Right renal pelvis (tissue), 4 donors: ENCODE data around the gene ID3. TPM values are rescaled to one million over a fixed set of nuclear protein-coding genes. Genes with fewer than 3 reads are reported as not detected.
"Not testable (repeated sequence)": the region's sequence is repeated elsewhere in the genome, so short reads cannot be mapped to it uniquely, and the experiment has no call there.

Source experiments
- DNase-seq, 4 donors: peaks; one replicate each; pipeline ENCODE4 v3.0.0-alpha.2; 2013; ENCODE audit warnings: low read depth in 4 of 4, low spot score in 3 of 4, missing footprints in 1 of 4
- polyA plus RNA-seq, 4 donors: library from polyadenylated mRNA; unstranded; fragments of 120-200 nt; gene quantifications; one replicate each; pipeline ENCODE4 v1.2.1, GENCODE V29; 2013; ENCODE audit not compliant: insufficient read length in 4 of 4

The ID3 gene
- polyA plus RNA-seq, 4 donors = 304 to 373 (median 349) TPM

DNA sequence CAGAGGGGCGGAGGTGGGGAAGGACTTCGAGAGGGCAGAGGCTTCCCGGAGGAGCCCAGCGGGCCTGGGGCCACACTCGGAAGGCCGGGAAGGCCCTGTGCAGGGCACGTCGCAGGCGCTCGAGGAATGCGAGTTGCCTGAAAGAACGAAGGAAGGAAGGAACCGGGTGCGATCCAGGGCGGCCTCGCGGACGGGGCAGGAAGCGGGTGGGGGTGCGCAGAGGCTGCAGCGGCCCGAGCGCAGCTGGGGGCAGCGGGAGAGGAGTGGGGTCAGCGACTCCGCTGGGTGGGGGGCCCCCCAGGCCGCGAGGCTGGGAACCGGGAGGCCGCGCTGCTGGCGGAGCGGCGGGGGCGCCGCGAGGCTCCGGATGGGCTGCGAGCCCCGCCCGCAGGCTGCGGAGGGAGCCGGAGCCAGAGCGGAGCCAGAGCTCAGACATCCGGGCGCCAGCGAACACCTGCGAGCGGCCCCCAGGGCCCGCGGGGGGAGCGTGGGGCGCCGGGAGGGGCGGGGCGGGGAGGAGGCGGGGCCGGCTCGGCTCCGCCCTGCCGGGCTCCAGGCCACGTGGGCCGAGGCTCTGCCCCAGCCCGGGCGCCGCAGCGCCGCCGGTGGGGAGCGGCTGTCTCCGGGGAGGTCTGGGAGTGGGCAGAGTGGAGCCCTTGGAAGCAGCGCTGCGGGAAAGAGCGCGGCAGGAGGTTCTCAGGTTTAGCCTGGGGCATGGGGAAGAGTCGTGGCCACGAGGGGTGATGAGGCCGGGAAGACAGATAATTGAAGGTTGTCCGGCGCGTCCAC lies 4.6 kb downstream of the ID3 start:
- DNase-seq = peak in 3 of 4 donors; percentile 82 to 84 (median 84)

DNA sequence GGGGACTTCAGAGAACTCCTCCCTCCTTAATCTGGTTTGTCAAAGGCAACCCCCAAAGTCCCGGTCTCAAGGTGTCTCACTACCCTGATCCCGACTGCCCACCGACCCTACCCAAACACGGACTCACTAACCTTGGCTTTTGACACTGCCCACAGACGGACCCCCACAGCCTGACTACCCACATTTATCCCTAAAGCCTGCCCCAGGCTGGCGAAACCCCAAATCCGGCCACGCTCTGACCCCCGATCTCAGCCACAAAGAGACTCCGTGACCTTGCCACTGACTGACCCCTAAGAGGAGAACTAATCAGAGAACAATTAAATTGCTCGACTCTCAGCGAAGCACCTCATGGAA lies 5.2 kb downstream of the ID3 start:
- DNase-seq = no peak

DNA sequence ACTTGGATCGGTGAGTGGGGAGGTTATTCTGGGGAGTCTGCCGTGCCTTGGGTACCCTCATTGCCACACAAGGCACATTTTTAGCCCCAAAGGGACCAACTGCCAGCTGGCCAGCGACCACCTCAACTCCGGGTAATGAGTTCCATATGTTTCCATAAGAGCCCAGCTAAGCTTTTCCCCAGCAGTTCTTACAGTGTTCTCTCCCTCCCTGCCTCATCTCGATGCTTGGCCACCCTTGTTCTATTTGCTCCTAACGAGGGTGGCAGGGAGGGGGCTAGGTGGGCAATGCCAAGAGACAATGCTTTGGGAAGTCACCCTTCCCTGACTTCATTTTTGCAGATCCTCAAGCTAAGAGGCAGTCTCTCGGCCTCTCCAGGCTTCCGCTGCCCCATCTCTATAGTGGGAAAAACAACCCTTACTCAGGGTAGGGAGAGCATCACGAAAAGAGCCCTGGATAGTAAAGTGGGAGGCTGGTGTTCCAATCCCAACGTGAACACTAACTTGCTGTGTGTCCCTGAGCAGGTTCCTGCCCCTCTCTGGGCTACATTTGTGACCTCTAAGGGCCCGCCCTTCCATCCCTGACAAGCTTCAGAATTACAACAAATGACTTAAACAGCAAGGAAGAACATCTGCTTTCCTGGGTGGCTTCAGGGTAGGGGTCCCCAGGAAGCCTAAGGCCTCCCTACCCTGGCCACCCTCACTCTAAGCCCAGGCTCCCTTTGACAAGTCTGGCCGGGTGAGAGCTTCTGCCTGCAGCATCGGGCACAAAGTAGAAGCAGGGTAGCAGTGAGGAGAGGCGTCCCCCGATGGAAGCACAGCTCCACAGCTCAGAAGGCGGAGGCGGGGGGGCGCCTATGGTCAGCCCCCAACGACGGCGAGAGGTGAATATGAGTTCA lies 5.8 kb downstream of the ID3 start:
- no peak for DNase-seq

DNA sequence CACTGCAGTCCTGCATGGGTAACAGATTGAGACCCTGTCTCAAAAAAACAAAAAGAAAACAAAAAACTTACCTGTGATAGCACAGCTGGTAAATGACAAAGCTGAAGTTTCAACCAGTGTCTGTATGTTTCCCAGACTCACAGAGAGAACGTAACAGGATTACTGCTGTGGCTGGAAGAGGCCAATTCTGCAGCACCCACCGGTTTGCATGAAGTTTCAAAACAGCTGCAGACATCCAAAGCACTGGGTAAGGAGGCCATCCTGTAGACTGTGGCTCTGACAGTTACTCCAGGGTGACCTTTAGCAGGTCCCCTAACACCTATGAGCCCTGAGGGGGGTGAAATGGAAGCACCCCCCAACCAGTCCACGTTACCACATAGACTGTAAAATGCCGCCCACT lies 7.5 kb downstream of the ID3 start:
- DNase-seq = no peak

DNA sequence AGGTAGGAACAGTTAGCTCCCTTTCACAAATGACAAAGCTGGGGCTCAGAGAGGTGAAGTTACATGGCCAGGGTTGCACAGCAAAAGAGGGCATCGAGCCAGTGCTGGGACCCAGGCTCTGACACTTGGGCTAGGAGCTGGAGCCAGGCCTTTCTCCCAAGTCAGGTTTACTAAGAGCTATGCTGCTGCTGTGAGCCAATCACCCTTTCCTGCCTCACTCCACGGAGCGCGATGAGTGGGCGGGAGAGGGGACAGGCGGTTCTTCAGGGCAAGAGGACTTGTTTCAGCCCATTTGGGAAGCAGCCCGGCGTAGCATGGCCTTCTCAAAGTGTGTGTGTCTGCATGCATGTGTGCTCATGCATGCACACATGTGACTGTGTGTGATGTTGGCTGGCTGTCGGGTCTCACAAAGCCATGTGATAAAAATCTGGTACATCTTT lies 10.6 kb downstream of the ID3 start:
- no peak for DNase-seq

DNA sequence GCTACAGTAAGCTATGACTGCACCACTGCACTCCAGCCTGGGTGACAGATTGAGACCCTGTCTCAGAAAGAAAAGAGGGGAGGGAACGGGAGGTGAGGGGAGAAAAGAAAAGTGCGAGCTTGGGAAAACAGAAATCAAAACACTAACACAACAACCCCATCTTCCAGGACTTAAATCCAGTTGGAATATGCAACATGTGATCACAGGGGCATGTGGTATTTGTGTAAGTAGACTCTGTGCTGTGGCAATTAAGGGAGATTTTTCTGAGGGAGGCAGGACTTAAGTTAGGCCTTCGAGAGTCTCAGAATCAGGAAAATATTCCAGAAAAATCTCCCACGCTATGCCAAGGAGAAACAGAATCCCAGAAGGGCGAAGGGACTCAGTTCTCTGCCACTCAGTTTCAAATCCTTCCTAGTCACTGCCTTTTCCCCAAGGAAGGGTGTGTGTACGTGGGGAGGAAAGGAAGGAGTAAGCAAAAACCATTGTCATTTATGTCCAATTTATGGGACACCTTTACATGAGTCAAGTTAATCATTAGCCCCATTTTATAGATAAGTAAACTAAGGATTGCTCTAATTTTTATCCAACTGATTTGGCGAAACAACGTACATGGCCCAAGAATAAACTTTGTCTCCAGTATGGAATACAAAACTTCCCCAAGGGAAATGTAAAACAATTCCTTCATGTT lies 12.3 kb downstream of the ID3 start:
- no peak for DNase-seq

DNA sequence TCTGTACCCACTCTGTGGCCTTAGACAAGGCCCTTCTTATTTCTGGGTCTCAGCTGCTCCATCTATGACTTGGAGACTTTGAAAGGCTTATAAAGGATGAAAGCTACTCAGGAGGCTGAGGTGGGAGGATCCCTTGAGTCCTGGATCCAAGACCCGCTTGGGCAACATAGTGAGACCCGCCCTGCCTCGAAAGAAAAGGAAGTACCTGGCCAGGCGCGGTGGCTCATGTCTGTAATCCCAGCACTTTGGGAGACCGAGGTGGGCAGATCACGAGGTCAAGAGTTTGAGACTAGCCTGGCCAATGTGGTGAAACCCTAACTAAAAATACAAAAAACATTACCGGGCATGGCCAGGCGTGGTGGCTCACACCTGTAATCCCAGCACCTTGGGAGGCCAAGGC lies 13.4 kb downstream of the ID3 start:
- no peak for DNase-seq

DNA sequence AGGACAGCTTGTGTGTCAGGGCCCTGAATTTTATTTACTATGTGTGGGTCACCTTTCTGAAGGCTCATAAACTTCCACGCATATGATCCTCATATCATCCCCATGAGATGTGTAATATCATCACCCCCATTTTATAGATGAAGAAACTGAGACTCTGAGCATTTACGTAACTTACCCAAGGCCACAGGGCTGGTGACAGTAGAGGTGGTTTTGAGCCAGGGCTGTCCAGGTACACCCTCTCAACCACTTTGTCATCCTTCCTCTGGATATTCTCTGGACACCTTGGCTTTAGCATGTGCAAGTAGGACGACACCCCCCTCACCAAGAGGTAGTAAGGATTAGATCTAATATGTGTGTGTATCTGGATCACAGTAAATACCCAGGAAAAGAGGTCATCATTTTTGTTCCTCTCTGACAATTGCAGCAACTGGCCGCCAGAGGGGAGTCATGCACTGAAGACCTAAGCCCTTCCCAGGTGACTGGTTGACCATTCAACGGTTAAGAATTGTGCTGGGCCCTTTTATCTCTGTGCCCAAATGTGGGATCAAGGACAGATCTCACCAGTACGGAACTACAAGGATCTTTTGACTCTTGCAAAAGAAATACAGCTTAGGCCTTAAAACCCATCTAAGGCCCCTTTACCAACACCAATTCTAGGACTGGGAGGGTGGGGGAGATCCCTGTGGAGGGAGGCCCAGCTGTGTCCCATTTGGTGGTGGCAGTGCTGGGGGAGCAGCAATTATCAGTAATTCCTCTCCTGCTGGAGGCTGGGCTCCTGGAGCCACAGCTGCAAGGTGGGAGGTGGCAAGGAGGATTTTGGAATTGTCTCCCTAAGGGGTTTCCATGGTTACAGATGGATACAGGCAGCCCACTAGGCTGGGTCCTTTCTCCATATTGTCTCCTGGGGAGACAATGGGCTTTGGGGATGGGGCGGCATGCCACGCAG lies 14.6 kb downstream of the ID3 start:
- no peak for DNase-seq

DNA sequence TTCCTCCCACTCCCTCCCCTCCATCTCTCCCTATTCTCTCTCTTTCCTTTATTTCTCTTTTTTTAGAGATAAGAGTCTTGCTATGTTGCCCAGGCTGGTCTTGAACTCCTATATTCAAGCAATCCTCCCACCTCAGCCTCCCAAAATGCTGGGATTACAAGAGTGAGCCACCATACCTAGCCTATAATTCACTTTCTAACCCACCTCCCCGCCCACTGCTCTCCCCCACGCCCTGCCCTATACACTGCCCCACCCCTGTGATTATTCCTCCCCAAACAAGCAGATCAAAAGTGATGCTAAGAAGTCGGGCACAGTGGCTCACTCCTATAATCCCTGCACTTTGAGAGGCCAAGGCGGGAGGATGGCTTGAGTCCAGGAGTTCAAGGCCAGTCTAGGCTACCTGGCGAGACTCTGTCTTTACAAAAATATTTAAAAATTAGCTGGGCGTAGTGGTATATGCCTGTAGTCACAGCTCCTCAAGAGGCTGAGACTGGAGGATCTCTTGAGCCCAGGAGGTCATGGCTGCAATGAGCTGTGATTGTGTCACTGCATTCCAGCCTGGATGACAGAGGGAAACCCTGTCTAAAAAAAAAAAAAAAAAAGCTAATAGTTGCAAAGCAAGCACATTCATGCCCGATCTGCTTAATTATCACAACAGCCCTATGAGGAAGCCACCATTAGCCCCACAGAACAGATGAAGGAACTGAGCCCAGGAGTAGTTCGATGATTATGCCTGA lies 15.4 kb downstream of the ID3 start:
- DNase-seq = no peak

DNA sequence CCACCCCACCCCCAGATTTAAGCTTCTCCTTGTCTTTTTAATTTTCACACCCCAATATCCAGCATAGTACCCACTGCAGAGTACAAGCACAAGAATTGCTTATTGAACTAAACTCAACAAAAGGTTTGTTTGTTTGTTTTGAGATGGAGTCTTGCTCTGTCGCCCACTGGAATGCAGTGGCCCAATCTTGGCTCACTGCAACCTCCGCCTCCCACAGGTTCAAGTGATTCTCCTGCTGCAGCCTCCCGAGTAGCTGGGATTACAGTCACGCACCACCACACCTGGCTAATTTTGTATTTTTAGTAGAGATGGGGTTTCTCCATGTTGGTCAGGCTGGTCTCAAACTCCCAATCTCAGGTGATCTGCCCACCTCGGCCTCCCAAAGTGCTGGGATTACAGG lies 16.4 kb downstream of the ID3 start:
- DNase-seq = not testable (repeated sequence)

DNA sequence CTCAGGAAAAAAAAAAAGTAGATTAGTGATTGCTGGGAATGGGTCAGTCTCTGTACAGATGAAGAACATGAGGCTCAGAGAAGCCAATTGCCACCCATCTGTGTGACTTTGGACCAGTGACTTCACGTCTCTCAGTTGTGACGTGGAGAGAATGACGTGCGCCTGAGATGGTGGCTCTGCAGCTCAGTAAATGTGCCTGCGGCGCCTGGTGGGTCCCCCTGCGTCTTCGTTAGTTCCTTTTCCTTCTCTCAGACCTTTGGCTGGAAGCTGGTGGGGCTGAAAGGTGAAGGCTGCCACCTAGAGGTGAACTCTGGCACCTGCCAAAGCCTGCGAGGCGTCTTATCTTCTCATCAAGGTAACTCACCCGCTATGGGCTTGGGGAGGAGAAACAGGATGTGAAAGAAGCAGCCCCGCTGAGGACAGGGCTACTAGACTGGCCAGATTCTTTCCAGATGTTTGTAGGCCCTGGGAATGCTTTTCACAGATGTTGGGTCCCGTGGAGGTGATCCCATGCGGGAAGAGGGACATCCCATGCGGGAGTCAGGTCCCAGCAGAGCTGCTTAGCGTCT lies 19.5 kb downstream of the ID3 start:
- peak in 1 of 4 donors; percentile 87 for DNase-seq

DNA sequence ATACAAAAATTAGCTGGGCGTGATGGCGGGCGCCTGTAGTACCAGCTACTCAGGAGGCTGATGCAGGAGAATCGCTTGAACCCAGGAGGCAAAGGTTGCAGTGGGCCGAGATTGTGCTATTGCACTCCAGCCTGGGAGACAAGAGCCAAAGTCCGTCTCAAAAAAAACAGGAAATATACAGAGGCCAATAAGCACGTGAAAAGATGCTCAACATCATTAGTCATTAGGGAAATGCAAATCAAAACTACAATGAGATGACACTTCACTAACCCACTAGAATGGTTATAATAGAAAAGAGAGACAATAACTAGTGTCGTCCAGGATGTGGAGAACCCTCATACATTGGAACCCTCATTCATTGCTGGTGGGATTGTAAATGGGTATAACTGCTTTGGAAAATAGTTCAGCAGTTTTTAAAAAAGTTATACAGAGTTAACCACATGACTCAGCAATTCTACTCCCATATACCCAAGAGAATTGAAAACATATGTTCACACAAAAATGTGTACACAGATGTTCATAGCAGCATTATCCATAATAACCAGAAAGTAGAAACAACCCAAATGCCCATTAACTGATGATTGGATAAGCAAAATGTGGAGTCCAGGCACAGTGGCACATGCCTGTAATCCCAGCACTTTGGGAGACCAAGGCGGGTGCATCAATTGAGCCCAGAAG lies 21.9 kb downstream of the ID3 start:
- DNase-seq = no peak

DNA sequence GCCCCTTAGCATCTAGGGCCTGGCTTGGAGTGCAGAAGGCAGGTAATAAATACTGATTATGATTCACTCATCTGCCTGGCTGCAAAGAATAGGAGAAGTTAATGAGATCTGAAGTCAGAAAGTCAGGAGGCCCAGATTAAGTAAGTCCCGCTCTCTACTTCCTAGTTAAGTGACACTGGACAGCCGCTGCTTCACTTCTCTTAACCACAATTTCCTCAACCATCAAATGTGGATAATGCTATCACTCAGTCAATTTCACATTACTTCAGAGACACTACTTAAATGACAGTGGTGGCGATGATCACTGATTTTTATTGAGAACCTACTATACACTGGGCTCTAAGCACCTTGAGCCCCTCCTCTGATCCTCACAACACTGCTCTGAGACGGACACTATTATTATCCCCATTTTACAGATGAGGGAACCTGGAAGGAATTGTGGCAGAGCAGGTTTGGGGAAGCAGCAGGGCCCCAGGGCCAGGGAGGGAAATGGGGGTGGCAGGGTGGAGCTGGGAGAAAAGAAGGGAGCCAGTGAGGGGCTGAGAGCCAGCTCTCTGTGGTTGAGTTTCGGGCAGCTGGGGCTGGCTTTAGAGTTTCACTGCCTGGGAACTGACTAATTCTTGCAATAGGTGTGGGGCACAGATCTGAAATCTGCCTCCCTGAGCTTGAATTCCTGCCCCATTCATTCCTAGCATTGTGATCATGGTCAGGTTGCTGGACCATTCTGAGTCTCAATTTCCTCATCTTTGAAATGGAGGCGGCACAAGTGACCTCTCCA lies 25.9 kb downstream of the ID3 start:
- no peak for DNase-seq

DNA sequence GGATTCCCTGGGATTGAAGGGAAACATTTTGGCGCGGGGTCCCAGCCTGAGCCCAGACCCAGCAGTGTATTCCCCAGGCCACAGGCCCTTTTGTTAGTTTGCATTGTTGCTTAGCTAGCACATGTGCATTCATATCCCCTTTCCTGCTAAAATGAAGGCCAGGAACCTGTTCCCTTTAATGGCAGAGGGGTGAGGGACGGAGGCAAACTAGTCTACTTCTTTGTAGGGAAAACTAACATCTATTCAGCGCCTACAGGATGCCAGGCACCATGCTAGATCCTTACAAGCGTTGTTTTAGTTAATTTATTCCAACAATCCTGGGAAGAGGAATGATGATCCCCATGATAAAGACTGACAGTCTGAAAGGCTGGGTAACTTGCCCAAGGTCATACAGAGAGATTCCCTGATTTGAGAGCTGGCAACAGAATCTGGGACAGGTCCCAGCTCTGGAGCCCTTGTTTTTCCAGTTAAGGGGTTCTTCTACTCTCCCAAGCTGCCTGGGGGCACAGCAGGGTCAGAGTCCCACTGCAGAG lies 27.7 kb downstream of the ID3 start:
- no peak for DNase-seq

DNA sequence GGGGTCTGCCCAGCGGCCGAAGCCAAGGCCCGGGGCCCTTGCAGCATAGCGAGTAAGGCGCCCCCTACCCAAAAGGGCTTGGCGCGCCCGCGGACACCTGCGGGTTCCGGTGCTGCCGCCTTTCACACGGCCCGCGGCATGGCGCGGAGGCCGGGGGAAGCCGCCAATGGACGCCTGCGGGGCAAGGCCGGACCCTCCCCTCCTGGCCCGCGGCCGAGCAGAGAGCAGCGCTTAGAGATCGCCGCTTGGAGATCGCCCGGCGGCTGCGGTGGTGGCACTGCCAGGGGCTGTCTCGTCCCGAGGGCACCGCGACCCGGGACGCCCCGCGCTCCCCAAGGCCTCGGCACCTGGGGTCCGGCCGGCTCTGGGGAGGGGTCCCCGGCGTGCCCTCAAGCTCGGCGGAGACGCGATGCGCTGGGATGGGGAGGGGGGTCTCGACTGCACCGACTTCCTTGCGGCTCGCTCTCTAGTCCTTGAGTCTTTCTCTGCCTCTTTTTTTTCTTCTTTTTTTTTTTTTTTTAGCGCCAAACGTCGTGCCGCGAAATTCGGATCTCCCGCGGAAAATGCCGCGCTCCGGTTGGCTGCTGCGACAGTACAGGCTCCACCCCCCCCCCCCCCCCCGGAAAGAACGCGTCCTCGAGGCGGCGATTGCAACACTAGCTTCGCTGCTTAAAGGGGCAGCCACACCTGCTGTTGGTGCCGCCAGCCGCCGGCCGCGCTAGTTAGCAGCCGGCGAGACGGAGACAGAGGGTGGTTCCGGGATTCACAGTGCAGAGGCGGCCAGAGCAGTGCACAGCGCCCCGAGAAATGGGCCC lies 28.3 kb downstream of the ID3 start, which contains the start of gene E2F2:
TSS of gene E2F2 (minus strand) at position 487 of the 815 bp plus-strand sequence. CDS start at position 47, 440 bp downstream.
- peak in 2 of 4 donors; percentile 60 to 75 for DNase-seq

DNA sequence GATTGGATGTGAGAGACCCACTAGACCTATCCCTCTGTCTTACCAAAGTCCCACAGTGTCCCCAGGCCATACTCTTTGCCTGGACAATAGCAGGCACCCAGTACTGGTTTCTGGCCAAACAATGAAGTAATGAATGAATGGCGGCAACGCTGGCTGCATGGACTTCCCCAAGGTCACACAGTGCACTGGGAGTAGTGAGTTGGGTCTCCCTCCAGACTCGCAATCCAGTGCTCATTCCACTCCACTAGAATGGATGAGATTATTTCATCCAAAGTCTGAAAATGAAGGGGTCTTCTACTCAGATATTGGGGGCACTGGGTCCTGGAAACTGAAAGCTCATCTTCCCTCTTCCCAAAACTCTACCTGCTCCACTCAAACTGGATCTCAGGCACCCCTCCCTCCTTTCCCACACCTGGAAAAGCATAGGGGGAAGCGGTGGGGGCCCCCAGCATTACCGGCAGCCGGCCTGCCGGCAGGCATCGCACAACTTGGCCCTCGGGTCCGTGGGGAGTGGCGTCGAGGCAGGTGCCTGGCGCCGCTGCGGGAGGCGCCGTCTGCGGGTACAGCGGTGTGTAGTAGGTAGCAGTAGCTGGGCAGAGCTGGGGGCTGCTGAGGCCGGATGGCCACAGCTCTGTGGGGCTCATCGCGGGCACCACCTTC lies 29.1 kb downstream of the ID3 start:
- DNase-seq = no peak
